CD1c-positive myeloid dendritic cell (primary cell): ENCODE measurements around the gene CLCA1.
A peak's percentile ranks its signal among the peaks of the same experiment; 100 is the strongest.

Source experiments
- DNase-seq: peaks from one replicate; pipeline ENCODE4 v3.0.0-alpha.2; 2016; ENCODE audit errors: extremely low spot score

The CLCA1 gene

GRCh38 chr1:86468501-86468977 lies at the start of gene CLCA1:
Gene CLCA1, plus strand, starts transcription at chr1:86468927. Its CDS starts 45 bp downstream, at chr1:86468972.
- no peak for DNase-seq

GRCh38 chr1:86419277-86419903 lies 49.3 kb upstream of the CLCA1 start:
- peak; percentile 31 for DNase-seq

- DNase-seq: no peak
Measured at GRCh38 chr1:86421601-86422280, 47.0 kb upstream of the CLCA1 start.

- DNase-seq: no peak
Measured at GRCh38 chr1:86423473-86423872, 45.3 kb upstream of the CLCA1 start.

- no peak for DNase-seq
Measured at GRCh38 chr1:86423873-86424272, 44.9 kb upstream of the CLCA1 start, which contains the start of gene CLCA2. Gene CLCA2, plus strand, starts transcription at chr1:86424171. Its CDS starts 77 bp downstream, at chr1:86424248.

- DNase-seq: peak; percentile 3
Measured at GRCh38 chr1:86429122-86429725, 39.5 kb upstream of the CLCA1 start.

GRCh38 chr1:86429835-86430234 lies 38.9 kb upstream of the CLCA1 start:
- peak; percentile 71 for DNase-seq

GRCh38 chr1:86430376-86430775 lies 38.4 kb upstream of the CLCA1 start:
- no peak for DNase-seq

- no peak for DNase-seq
Measured at GRCh38 chr1:86434059-86434458, 34.7 kb upstream of the CLCA1 start.

- DNase-seq: no peak
Measured at GRCh38 chr1:86435327-86435726, 33.4 kb upstream of the CLCA1 start.

GRCh38 chr1:86436041-86436440 lies 32.7 kb upstream of the CLCA1 start:
- DNase-seq: no peak

GRCh38 chr1:86441581-86441980 lies 27.1 kb upstream of the CLCA1 start:
- DNase-seq: no peak

- no peak for DNase-seq
Measured at GRCh38 chr1:86441997-86442396, 26.7 kb upstream of the CLCA1 start.

- no peak for DNase-seq
Measured at GRCh38 chr1:86445919-86446318, 22.8 kb upstream of the CLCA1 start.

- DNase-seq: no peak
Measured at GRCh38 chr1:86447198-86447790, 21.4 kb upstream of the CLCA1 start.

- DNase-seq: no peak
Measured at GRCh38 chr1:86448670-86449069, 20.1 kb upstream of the CLCA1 start.

- DNase-seq: no peak
Measured at GRCh38 chr1:86449103-86449502, 19.6 kb upstream of the CLCA1 start.

- no peak for DNase-seq
Measured at GRCh38 chr1:86450847-86451246, 17.9 kb upstream of the CLCA1 start.

- DNase-seq: no peak
Measured at GRCh38 chr1:86453664-86454063, 15.1 kb upstream of the CLCA1 start.

- DNase-seq: no peak
Measured at GRCh38 chr1:86455073-86455472, 13.7 kb upstream of the CLCA1 start.

GRCh38 chr1:86460998-86461397 lies 7.7 kb upstream of the CLCA1 start:
- DNase-seq: peak; percentile 6

GRCh38 chr1:86461482-86461881 lies 7.2 kb upstream of the CLCA1 start:
- DNase-seq: no peak

- DNase-seq: no peak
Measured at GRCh38 chr1:86464819-86465218, 3.9 kb upstream of the CLCA1 start.
